ENCODE measurements around the gene ANK3. TPM values are rescaled to one million over a fixed set of nuclear protein-coding genes. Genes with fewer than 3 reads are reported as not detected.

Gene ANK3
- total RNA-seq, 4 donors from 2014 or later: 118 to 161 (median 151) TPM

DNA sequence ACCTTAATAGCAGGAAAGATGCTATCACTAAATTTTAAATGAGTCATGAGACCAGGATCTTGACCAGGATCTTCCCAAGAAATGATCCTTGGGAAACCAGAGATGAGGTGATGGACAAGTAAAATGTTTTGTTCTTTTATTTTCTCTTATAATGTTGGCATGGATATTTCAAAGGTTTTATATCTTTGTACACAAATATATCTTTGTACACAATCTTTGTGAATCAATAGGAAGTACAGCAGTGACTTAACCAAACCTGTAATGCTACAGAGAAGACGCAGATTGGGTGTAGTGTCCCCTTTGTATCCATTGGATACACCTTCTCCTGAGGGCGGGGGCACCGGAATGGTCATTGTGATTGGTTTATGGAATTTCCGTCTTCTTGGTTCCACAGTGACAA is 303.3 kb downstream of the ANK3 start:
- DNase-seq: no peak
- no peaks in the 10 kb centered on the region for H3K27me3 ChIP-seq
- peaks cover 0 to 22% (median 5%) of the 10 kb centered on the region in 3 donors for H3K36me3 ChIP-seq
- no peaks in the 10 kb centered on the region for H3K4me1 ChIP-seq
- no peak for TF ChIP-seq POLR2A (IDR thresholded peaks at IDR 0.05)
- TF ChIP-seq, protein P1, sequence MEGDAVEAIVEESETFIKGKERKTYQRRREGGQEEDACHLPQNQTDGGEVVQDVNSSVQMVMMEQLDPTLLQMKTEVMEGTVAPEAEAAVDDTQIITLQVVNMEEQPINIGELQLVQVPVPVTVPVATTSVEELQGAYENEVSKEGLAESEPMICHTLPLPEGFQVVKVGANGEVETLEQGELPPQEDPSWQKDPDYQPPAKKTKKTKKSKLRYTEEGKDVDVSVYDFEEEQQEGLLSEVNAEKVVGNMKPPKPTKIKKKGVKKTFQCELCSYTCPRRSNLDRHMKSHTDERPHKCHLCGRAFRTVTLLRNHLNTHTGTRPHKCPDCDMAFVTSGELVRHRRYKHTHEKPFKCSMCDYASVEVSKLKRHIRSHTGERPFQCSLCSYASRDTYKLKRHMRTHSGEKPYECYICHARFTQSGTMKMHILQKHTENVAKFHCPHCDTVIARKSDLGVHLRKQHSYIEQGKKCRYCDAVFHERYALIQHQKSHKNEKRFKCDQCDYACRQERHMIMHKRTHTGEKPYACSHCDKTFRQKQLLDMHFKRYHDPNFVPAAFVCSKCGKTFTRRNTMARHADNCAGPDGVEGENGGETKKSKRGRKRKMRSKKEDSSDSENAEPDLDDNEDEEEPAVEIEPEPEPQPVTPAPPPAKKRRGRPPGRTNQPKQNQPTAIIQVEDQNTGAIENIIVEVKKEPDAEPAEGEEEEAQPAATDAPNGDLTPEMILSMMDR (IDR thresholded peaks at IDR 0.05): no peak
- no peak overlapping the region for H3K27ac ChIP-seq
- H3K4me3 ChIP-seq: no peak overlapping the region
- H3K9me3 ChIP-seq: no peaks in the 10 kb centered on the region

DNA sequence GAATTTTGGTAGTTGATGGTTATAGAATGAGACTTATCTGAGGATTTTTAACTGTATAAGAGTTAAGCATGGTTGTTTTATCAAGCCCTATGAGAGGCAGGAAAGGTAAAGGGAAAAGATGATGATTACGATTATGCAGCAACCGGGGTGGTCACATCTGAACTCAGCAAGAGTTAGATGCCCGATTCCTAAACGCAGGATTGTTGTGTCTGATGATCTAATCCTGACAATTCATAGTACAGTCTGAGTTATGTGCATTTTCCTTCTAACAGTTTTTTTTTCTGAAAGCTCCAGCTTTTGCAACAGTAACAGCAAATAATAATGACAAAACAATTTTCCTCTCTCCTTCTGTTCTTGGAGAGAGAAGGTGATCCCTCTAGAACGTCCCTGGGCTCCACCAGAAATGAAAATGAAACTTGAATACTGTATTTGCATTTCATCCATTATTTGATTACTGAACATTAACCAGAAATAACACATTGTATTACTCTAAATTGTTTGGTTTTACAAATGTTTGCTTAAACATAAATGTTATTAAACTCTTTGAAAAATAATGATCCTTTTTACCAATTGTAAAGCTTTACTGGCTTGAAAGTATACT is 306.8 kb downstream of the ANK3 start:
- Histone ChIP-seq H3K27ac (no peak overlapping the region), H3K9me3 (no peaks in the 10 kb centered on the region), H3K4me3 (peak overlapping the region in 1 of 4 donors; percentile 8), H3K27me3 (no peaks in the 10 kb centered on the region), H3K36me3 (peaks cover 0 to 18% (median 5%) of the 10 kb centered on the region in 3 donors), H3K4me1 (no peaks in the 10 kb centered on the region)
- DNase-seq: no peak
- TF ChIP-seq, protein P1 (IDR thresholded peaks at IDR 0.05): no peak
- TF ChIP-seq POLR2A (IDR thresholded peaks at IDR 0.05): no peak

DNA sequence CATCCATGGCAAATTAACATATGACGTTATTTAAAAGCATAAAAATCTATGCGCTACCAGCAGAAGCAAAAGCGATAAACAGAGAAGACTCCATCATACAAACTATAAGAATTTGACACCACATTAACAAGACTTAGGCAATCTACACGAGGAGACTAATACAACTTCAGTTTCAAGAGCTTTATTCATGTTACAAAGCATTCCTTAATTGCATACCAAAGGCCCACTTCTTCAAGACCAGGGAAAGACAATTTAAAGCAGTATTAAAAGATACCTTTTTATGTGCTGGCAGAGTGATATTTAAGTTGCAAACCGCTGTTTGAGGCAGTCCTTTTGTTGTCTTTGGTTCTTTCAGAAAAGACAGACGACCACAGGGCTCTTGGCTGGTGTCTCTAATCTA is 307.3 kb downstream of the ANK3 start:
- H3K9me3 ChIP-seq: no peaks in the 10 kb centered on the region
- no peak overlapping the region for H3K27ac ChIP-seq
- TF ChIP-seq, protein P1 (IDR thresholded peaks at IDR 0.05): no peak
- TF ChIP-seq POLR2A (IDR thresholded peaks at IDR 0.05): no peak
- no peaks in the 10 kb centered on the region for H3K4me1 ChIP-seq
- no peaks in the 10 kb centered on the region for H3K27me3 ChIP-seq
- H3K36me3 ChIP-seq: peaks cover 0 to 16% (median 5%) of the 10 kb centered on the region in 3 donors
- no peak for DNase-seq
- no peak overlapping the region for H3K4me3 ChIP-seq

DNA sequence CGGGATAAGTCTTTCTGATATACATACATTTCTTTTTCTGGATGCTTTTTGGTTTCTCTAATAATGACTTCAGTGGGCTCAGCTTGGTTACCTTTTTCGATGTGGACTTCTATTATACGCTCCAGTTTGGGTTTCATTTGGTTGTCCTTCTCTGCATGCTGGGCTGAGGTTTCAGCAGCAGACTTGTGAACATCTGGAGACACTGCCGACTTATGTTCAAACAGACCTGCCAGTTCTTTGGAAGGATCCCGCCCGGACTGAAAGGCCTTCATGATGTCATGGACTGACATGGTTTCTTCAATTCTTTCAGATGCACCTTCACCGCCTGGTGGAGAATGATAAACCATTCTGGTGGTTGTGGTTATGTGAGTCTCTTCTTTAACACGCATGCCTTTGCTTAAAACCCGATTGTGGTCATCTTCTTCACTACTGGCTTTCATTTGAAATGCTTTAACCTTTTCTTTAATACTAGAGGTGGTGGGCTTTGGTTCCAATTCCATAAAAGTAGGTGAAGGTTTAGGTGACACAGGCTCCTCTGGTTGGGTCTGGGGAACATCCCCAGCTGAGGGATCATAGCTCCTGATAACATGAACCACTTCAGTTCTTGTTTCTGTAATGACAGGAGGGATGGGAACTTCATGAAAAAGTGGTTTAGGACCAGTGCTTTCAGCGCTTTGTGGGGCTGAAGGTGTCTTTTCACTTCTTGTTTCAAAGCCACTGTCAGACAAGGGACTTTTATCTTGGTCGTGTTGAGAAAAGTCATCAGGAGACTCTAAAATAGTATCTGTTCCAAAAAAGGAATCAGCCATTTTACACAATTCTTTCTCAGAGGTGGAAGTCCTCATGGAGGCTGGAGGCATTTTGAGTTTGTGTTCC is 315.7 kb downstream of the ANK3 start:
- no peaks in the 10 kb centered on the region for H3K9me3 ChIP-seq
- H3K36me3 ChIP-seq: peaks cover 0 to 17% (median 0%) of the 10 kb centered on the region in 3 donors
- H3K27ac ChIP-seq: no peak overlapping the region
- no peak for TF ChIP-seq POLR2A (IDR thresholded peaks at IDR 0.05)
- TF ChIP-seq, protein P1 (IDR thresholded peaks at IDR 0.05): no peak
- no peaks in the 10 kb centered on the region for H3K4me1 ChIP-seq
- DNase-seq: no peak
- H3K27me3 ChIP-seq: no peaks in the 10 kb centered on the region
- H3K4me3 ChIP-seq: no peak overlapping the region

DNA sequence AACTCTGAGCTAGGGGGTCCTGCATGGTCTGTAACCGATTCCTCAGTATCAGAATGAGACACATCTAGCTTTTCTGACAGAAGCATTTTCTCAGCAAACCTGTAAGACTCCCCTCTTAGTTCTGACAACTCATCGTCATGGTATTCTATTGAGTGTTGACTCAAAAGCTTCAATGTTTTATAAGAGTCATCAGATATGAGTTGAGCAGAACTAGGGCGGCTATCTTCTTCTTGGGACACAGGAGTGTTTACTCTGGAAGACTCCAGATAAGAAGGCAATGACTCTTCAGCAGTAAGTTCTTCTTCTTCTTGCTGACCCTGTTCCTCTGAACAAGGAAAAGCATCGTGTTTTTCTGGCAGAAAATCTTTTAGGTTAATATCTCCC is 316.3 kb downstream of the ANK3 start:
- Histone ChIP-seq H3K27ac (no peak overlapping the region), H3K27me3 (no peaks in the 10 kb centered on the region), H3K4me3 (no peak overlapping the region), H3K4me1 (no peaks in the 10 kb centered on the region), H3K9me3 (no peaks in the 10 kb centered on the region), H3K36me3 (peaks cover 0 to 17% (median 0%) of the 10 kb centered on the region in 3 donors)
- DNase-seq: no peak
- TF ChIP-seq, protein P1 (IDR thresholded peaks at IDR 0.05): no peak
- TF ChIP-seq POLR2A (IDR thresholded peaks at IDR 0.05): no peak
